ENCODE results near the gene SEZ6L. TPM values are rescaled to one million over a fixed set of nuclear protein-coding genes. Genes with fewer than 3 reads are reported as not detected.

Gene SEZ6L
- total RNA-seq (2013; cell fraction: nucleolus; rRNA removed), result not detected in 2 replicates
- total RNA-seq (2014; rRNA removed) (not detected in 2 replicates), total RNA-seq (2014; rRNA removed; fragmentation: Illumina TruSeq; extraction: Trizol) (not detected in 2 replicates), total RNA-seq (2021) (not detected in 2 replicates), polyA plus RNA-seq (2011; rRNA removed) (not detected in 2 replicates), polyA plus RNA-seq (2014; fragmentation: Illumina TruSeq; extraction: Trizol) (not detected in 2 replicates), polyA plus RNA-seq (2014; fragmentation: Nextera tagmentation; extraction: Ambion mirVana) (not detected), polyA plus RNA-seq (2014; rRNA removed) (not detected in 2 replicates), polyA plus RNA-seq (2016; fragmentation: Nextera tagmentation; extraction: Ambion mirVana) (not detected), polyA minus RNA-seq (2011; rRNA and poly(A)+ RNA removed) (not detected in 2 replicates), Bru-seq, nascent RNA (percentile 1 among the genes with signal in this experiment), BruChase-seq, experiment 1, labeled RNA remaining after a 6-hour chase (percentile 1 among the genes with signal in this experiment), BruChase-seq, experiment 2, labeled RNA remaining after a 2-hour chase (percentile 0 among the genes with signal in this experiment)
- polyA plus RNA-seq (2011; ENCODE audit: low read depth), result not detected
- polyA plus RNA-seq (2011; cell fraction: cytosol; rRNA removed), result not detected in 2 replicates
- not detected in 2 replicates for polyA plus RNA-seq (2011; cell fraction: nucleus; rRNA removed)
- polyA plus RNA-seq (2012), result not detected in 2 replicates
- not detected in 2 replicates for polyA minus RNA-seq (2011; cell fraction: cytosol; rRNA and poly(A)+ RNA removed)
- polyA minus RNA-seq (2011; cell fraction: nucleus; rRNA and poly(A)+ RNA removed), result not detected in 2 replicates
- long read RNA-seq, experiment 1, result 0 reads
- long read RNA-seq, experiment 2, partial matches to known transcripts, result 0 of 1 reads
- long read RNA-seq, experiment 2, other reads (novel, unspliced or antisense), result 1 of 1 reads

DNA sequence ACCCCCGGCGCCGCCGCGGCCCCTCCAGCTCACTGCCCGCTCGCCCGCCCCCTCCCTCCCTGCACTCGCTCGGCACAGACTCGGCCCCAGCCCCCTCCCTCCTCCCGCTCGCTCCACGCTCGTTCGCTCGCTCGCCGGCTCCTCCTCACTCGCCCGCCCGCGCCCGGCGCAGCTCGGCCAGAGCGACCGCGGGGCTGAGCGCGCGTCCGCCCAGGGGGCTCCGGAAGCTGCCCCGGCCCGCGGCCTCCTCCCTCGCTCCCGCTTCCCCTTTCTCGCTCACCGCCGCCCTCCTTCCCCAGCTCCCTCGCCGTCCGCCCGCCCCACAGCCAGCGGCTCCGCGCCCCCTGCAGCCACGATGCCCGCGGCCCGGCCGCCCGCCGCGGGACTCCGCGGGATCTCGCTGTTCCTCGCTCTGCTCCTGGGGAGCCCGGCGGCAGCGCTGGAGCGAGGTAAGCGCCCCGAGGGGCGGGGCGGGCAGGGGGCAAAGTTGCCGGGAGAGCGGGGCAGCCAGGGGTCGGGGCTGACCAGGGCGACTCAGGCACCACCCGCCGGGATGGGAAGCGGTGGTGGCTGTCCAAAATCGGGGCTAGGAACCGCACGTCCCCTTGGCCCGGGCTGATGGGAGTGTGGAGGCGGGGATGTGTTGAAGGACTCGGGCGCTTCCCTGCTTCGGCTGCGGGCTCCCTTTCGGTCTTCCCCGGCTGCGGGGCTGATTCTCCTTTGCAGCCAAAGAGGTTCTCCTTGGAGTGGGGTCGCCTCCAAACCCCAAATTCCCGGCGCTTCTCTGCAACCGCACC is at the start of gene SEZ6L:
Gene SEZ6L, plus strand, starts transcription at position 148 of the 797 bp plus-strand sequence. Its CDS starts 208 bp downstream, at position 356.
- BruUV-seq (replicated peaks), result no TSS peak
- Histone ChIP-seq H4K20me1 (ENCODE audit: control insufficient read depth, insufficient read depth) (no peaks in the 10 kb centered on the region), H3K9ac (ENCODE audit: control insufficient read depth, insufficient read depth, low read length) (no peak within 1 kb of the TSS), H3K79me2 (ENCODE audit: control insufficient read depth, insufficient read depth, low read length) (no peaks in the 10 kb centered on the region), H3K27ac (ENCODE audit: control insufficient read depth, insufficient read depth) (no peak within 1 kb of the TSS), H3K27me3 (replicated peaks in 1 of 2; ENCODE audit: control insufficient read depth in 2 of 2, insufficient read depth in 2 of 2, low read length in 1 of 2) (peaks cover 5 to 11% of the 10 kb centered on the region in 2 experiments), H3K36me3 (ENCODE audit: control insufficient read depth in 2 of 2, insufficient read depth in 2 of 2, low read length in 1 of 2) (no peaks in the 10 kb centered on the region), H3K4me3 (no peak within 1 kb of the TSS), H3K4me1 (ENCODE audit: control insufficient read depth, insufficient read depth, low read length) (no peaks in the 10 kb centered on the region), H3K4me2 (ENCODE audit: control insufficient read depth, insufficient read depth) (no peak within 1 kb of the TSS), H3K9me3 (replicated peaks; ENCODE audit: control insufficient read depth, insufficient read depth, low read length) (no peaks in the 10 kb centered on the region), H2AFZ (ENCODE audit: control insufficient read depth, low read depth, low read length) (no peak within 1 kb of the TSS)
- CTCF ChIA-PET, result no interaction called here
- 16% methylated on average over 21 of the region's 92 CpGs for WGBS (ENCODE audit: insufficient coverage, insufficient replicate concordance, low lambda C conversion rate, missing lambda C conversion rate)
- RAD21 ChIA-PET (ENCODE audit: unreplicated experiment), result no interaction called here
- POLR2A ChIA-PET, result no interaction called here
- DNase-seq (ENCODE audit: low read depth, low spot score) (no peak), FAIRE-seq (no peak), ATAC-seq (no peak; the same call in 2 of the 3 replicates)
- SMC1A ChIA-PET (ENCODE audit: uncharacterized antibody, unreplicated experiment), result no interaction called here
- intact Hi-C loops (cut with micrococcal nuclease; ENCODE audit: unreplicated experiment), result loop anchor here (10.0 kb wide), 1 partner anchor 165 kb away; no protein-coding TSS in a partner anchor
- in situ Hi-C loops (cut with MboI), result no loop called here
- no peak for TF ChIP-seq ZSCAN29 (IDR thresholded peaks at IDR 0.05)
- TF ChIP-seq, protein P1, sequence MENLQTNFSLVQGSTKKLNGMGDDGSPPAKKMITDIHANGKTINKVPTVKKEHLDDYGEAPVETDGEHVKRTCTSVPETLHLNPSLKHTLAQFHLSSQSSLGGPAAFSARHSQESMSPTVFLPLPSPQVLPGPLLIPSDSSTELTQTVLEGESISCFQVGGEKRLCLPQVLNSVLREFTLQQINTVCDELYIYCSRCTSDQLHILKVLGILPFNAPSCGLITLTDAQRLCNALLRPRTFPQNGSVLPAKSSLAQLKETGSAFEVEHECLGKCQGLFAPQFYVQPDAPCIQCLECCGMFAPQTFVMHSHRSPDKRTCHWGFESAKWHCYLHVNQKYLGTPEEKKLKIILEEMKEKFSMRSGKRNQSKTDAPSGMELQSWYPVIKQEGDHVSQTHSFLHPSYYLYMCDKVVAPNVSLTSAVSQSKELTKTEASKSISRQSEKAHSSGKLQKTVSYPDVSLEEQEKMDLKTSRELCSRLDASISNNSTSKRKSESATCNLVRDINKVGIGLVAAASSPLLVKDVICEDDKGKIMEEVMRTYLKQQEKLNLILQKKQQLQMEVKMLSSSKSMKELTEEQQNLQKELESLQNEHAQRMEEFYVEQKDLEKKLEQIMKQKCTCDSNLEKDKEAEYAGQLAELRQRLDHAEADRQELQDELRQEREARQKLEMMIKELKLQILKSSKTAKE (IDR thresholded peaks at IDR 0.05; ENCODE audit: low read depth, poor library complexity, severe bottlenecking), result no peak
- TF ChIP-seq SPI1 (IDR thresholded peaks at IDR 0.05; ENCODE audit: borderline replicate concordance, insufficient read depth, low read depth, low read length), result peak; percentile 24; the same call in 1 of the 2 replicates
- TF ChIP-seq RUNX3 (IDR thresholded peaks at IDR 0.05; ENCODE audit: low read length), result no peak
- TF ChIP-seq ZNF274 (IDR thresholded peaks at IDR 0.05; ENCODE audit: insufficient read depth, insufficient read length), result no peak
- no peak for TF ChIP-seq POLR2AphosphoS5 (IDR thresholded peaks at IDR 0.05; ENCODE audit: low read length)
- no peak for TF ChIP-seq PAX5 (IDR thresholded peaks at IDR 0.05; ENCODE audit: borderline replicate concordance, low read depth, low read length)
- TF ChIP-seq PAX8 (IDR thresholded peaks at IDR 0.05), result no peak
- no peak for TF ChIP-seq NFYA (IDR thresholded peaks at IDR 0.05; ENCODE audit: borderline replicate concordance, low read depth, low read length)
- TF ChIP-seq YBX1 (IDR thresholded peaks at IDR 0.05), result no peak
- no peak for TF ChIP-seq SMAD1 (IDR thresholded peaks at IDR 0.05; ENCODE audit: low read depth, partially characterized antibody)
- peak; percentile 92 for TF ChIP-seq SUZ12 (IDR thresholded peaks at IDR 0.05; ENCODE audit: unreplicated experiment)
- no peak for TF ChIP-seq EED (IDR thresholded peaks at IDR 0.05; ENCODE audit: low read depth)
- TF ChIP-seq NR2F1 (conservative IDR thresholded peaks at IDR 0.05), result no peak
- TF ChIP-seq, protein P2, sequence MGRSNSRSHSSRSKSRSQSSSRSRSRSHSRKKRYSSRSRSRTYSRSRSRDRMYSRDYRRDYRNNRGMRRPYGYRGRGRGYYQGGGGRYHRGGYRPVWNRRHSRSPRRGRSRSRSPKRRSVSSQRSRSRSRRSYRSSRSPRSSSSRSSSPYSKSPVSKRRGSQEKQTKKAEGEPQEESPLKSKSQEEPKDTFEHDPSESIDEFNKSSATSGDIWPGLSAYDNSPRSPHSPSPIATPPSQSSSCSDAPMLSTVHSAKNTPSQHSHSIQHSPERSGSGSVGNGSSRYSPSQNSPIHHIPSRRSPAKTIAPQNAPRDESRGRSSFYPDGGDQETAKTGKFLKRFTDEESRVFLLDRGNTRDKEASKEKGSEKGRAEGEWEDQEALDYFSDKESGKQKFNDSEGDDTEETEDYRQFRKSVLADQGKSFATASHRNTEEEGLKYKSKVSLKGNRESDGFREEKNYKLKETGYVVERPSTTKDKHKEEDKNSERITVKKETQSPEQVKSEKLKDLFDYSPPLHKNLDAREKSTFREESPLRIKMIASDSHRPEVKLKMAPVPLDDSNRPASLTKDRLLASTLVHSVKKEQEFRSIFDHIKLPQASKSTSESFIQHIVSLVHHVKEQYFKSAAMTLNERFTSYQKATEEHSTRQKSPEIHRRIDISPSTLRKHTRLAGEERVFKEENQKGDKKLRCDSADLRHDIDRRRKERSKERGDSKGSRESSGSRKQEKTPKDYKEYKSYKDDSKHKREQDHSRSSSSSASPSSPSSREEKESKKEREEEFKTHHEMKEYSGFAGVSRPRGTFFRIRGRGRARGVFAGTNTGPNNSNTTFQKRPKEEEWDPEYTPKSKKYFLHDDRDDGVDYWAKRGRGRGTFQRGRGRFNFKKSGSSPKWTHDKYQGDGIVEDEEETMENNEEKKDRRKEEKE (IDR thresholded peaks at IDR 0.05), result no peak
